OCI-LY1 (cell line): ENCODE results near the gene GRID2.

Experiments used
- EZH2 ChIP-seq: fragments of 200-600 bp; sonication (generic), shearing (Covaris generic); IDR thresholded peaks from 2 replicates; pipeline ENCODE4 v1.8.0; 2017; ENCODE audit warnings: borderline replicate concordance, mixed run types, mild to moderate bottlenecking, antibody characterized with exemption, low read length, moderate library complexity, mixed read lengths
- TF ChIP-seq, protein P1 (sequence below): fragments of 200-600 bp; sonication (generic), shearing (Covaris generic); IDR thresholded peaks from 2 replicates; pipeline ENCODE4 v1.5.1; 2017; ENCODE audit warnings: mild to moderate bottlenecking, antibody characterized with exemption, low read length, moderate library complexity, mixed read lengths

DNA sequence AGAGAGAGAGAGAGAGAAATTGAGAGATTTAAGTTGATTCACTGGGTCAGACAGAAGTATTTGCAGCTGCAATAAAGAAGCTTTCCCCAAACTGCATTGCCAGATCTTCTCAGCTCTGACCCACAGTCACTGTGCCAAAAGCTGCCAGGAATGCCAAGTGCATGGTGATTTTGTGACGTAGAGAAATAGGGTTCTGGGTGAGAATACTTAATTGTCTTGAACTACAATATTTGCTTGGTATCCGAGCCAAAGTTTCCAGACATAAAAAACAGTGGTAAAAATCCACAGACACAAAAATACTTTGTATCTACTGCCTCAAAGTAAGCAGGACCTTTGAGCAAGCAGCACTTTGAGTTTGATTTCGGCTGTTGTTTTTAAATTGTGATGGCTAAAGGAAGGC, 331.1 kb downstream of the GRID2 start:
- no peak for TF ChIP-seq EZH2
- TF ChIP-seq, protein P1, sequence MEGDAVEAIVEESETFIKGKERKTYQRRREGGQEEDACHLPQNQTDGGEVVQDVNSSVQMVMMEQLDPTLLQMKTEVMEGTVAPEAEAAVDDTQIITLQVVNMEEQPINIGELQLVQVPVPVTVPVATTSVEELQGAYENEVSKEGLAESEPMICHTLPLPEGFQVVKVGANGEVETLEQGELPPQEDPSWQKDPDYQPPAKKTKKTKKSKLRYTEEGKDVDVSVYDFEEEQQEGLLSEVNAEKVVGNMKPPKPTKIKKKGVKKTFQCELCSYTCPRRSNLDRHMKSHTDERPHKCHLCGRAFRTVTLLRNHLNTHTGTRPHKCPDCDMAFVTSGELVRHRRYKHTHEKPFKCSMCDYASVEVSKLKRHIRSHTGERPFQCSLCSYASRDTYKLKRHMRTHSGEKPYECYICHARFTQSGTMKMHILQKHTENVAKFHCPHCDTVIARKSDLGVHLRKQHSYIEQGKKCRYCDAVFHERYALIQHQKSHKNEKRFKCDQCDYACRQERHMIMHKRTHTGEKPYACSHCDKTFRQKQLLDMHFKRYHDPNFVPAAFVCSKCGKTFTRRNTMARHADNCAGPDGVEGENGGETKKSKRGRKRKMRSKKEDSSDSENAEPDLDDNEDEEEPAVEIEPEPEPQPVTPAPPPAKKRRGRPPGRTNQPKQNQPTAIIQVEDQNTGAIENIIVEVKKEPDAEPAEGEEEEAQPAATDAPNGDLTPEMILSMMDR = no peak
